OCI-LY1 (cell line): ENCODE data around the gene MKNK1.
A peak's percentile ranks its signal among the peaks of the same experiment; 100 is the strongest.
"Not testable (repeated sequence)": the region's sequence is repeated elsewhere in the genome, so short reads cannot be mapped to it uniquely, and the experiment has no call there.

Experiments used
- H2AFZ ChIP-seq: fragments of 200-600 bp; sonication (generic), shearing (Covaris generic); 2 replicates; pipeline ENCODE4 v1.6.0; 2014; ENCODE audit warnings: antibody characterized with exemption, mild to moderate bottlenecking, low read length
- H3F3A ChIP-seq: fragments of 200-600 bp; sonication (generic), shearing (Covaris generic); 2 replicates; pipeline ENCODE4 v1.6.0; 2014; ENCODE audit warnings: mild to moderate bottlenecking, antibody characterized with exemption, low read length, moderate library complexity; ENCODE audit not compliant: insufficient read depth
- H3K27ac ChIP-seq: fragments of 200-600 bp; sonication (generic); 2 replicates; pipeline ENCODE4 v1.5.1; 2014; ENCODE audit warnings: low read length, mixed run types, mild to moderate bottlenecking, low read depth; ENCODE audit not compliant: poor library complexity, severe bottlenecking
- H3K27me3 ChIP-seq: fragments of 200-600 bp; sonication (generic); 2 replicates; pipeline ENCODE4 v1.6.0; 2014; ENCODE audit warnings: antibody characterized with exemption, mild to moderate bottlenecking, low read length, moderate library complexity; ENCODE audit not compliant: insufficient read depth
- H3K36me3 ChIP-seq: fragments of 200-600 bp; sonication (generic); 2 replicates; pipeline ENCODE4 v1.6.1; 2014; ENCODE audit warnings: mild to moderate bottlenecking, antibody characterized with exemption, low read length, moderate library complexity, mixed read lengths; ENCODE audit not compliant: insufficient read depth
- H3K4me1 ChIP-seq: fragments of 200-600 bp; sonication (generic); 2 replicates; pipeline ENCODE4 v1.5.1; 2014; ENCODE audit warnings: mild to moderate bottlenecking, low read length, moderate library complexity; ENCODE audit not compliant: insufficient read depth, severe bottlenecking
- H3K4me2 ChIP-seq: fragments of 200-600 bp; sonication (generic), shearing (Covaris generic); 2 replicates; pipeline ENCODE4 v1.6.1; 2014; ENCODE audit warnings: low read length
- H3K4me3 ChIP-seq: fragments of 200-600 bp; sonication (generic); 2 replicates; pipeline ENCODE4 v1.5.1; 2014; ENCODE audit warnings: low read length, low read depth, mild to moderate bottlenecking, mixed read lengths; ENCODE audit not compliant: poor library complexity, severe bottlenecking
- H3K79me2 ChIP-seq: fragments of 200-600 bp; shearing (Covaris generic); 2 replicates; pipeline ENCODE4 v1.6.1; 2016; ENCODE audit warnings: mixed run types, low read length, mixed read lengths; ENCODE audit not compliant: insufficient read depth
- H3K9ac ChIP-seq: fragments of 200-600 bp; sonication (generic), shearing (Covaris generic); 2 replicates; pipeline ENCODE4 v1.6.1; 2014; ENCODE audit warnings: mild to moderate bottlenecking, low read length, mixed read lengths
- H3K9me2 ChIP-seq: fragments of 200-600 bp; sonication (generic), shearing (Covaris generic); 2 replicates; pipeline ENCODE4 v1.6.1; 2014; ENCODE audit warnings: low read depth, mild to moderate bottlenecking, low read length, mixed read lengths
- H3K9me3 ChIP-seq: fragments of 200-600 bp; shearing (Covaris generic); 2 replicates; pipeline ENCODE4 v1.6.1; 2014; ENCODE audit warnings: low read length, mixed read lengths
- H4K20me1 ChIP-seq: fragments of 200-600 bp; sonication (generic), shearing (Covaris generic); 2 replicates; pipeline ENCODE4 v1.6.0; 2016; ENCODE audit warnings: mild to moderate bottlenecking, low read length; ENCODE audit not compliant: insufficient read depth
- EZH2 ChIP-seq: fragments of 200-600 bp; sonication (generic), shearing (Covaris generic); IDR thresholded peaks from 2 replicates; pipeline ENCODE4 v1.8.0; 2017; ENCODE audit warnings: borderline replicate concordance, mixed run types, mild to moderate bottlenecking, antibody characterized with exemption, low read length, moderate library complexity, mixed read lengths
- TF ChIP-seq, protein P1 (sequence below): fragments of 200-600 bp; sonication (generic), shearing (Covaris generic); IDR thresholded peaks from 2 replicates; pipeline ENCODE4 v1.5.1; 2017; ENCODE audit warnings: mild to moderate bottlenecking, antibody characterized with exemption, low read length, moderate library complexity, mixed read lengths

Gene MKNK1

DNA sequence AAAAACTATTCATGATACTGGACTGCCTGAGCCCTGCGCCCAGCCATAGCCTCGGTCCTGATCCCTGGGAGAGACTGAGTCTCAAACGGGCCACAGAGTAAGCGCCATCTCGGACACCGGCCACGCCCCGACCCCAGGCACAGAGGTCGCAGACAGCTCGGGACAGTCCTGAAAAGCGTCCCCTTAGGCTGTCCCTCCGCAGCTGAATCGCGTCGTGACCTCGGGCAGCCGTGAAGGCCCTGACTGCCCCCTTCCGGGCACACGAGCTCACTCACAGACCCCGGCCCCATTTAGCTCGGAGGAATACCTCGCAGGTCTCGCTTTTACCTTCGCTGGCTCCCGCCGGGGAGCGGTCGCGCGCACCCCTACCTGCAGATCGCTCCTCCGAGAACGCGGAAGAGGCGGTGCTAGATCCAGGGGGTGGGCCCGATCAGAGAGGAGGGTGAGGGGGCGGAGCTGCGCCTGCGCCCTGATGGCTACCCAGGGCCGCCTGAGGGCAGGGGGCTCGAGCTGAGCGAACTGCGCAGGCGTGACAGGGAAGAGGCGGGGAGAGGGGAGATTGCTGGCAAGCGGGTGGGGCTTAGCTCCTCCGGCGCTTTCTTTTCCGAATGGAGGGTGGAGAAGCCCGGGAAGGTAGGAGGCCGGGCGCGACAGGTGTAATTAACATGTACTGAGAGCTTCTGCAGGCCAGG is at the start of gene MKNK1:
MKNK1 (minus strand) TSS at position 411 of the 692 bp plus-strand sequence. CDS start 20,941 bp downstream, outside the sequence.
- Histone ChIP-seq H4K20me1 (no peaks in the 10 kb centered on the region), H3K9ac (peak within 1 kb of the TSS; percentile 71), H3K9me3 (no peaks in the 10 kb centered on the region), H3K27me3 (no peaks in the 10 kb centered on the region), H3K4me1 (peaks cover 17% of the 10 kb centered on the region), H3F3A (no peaks in the 10 kb centered on the region), H3K4me3 (peak within 1 kb of the TSS; percentile 76), H3K9me2 (no peaks in the 10 kb centered on the region), H2AFZ (no peak within 1 kb of the TSS), H3K36me3 (no peaks in the 10 kb centered on the region), H3K27ac (no peak within 1 kb of the TSS), H3K79me2 (no peaks in the 10 kb centered on the region), H3K4me2 (peak within 1 kb of the TSS; percentile 81)
- TF ChIP-seq, protein P1, sequence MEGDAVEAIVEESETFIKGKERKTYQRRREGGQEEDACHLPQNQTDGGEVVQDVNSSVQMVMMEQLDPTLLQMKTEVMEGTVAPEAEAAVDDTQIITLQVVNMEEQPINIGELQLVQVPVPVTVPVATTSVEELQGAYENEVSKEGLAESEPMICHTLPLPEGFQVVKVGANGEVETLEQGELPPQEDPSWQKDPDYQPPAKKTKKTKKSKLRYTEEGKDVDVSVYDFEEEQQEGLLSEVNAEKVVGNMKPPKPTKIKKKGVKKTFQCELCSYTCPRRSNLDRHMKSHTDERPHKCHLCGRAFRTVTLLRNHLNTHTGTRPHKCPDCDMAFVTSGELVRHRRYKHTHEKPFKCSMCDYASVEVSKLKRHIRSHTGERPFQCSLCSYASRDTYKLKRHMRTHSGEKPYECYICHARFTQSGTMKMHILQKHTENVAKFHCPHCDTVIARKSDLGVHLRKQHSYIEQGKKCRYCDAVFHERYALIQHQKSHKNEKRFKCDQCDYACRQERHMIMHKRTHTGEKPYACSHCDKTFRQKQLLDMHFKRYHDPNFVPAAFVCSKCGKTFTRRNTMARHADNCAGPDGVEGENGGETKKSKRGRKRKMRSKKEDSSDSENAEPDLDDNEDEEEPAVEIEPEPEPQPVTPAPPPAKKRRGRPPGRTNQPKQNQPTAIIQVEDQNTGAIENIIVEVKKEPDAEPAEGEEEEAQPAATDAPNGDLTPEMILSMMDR, result peak; percentile 10; the same call in 1 of the 2 replicates
- TF ChIP-seq EZH2, result no peak

DNA sequence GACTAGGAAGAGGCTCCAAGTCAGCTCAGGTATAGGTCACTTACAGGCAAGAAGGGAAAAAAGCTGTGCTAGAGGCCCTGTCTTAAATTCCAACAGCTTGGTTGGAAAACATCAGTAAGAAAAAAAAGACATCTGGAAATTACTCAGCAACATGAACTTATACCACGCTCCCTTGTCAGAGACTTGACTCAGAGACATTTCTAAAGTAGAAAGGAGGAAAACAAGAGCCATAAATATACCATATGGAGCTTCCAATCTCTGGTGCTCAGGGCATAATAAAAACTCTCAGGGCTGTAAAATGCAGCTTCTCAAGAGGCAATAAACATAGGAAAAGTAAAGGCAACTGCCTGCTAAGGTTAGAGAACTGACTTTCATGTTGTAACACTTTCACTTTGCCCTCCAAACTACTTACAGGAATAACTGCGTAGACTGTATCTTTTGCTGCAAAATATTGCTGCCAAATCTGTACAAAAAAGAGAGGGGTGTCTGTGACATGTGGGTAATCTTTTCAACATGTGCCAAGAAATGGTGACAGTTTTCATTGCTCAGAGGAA is 49.4 kb upstream of the MKNK1 start:
- Histone ChIP-seq H3K36me3 (peaks cover 58% of the 10 kb centered on the region), H3K4me3 (no peak overlapping the region)

DNA sequence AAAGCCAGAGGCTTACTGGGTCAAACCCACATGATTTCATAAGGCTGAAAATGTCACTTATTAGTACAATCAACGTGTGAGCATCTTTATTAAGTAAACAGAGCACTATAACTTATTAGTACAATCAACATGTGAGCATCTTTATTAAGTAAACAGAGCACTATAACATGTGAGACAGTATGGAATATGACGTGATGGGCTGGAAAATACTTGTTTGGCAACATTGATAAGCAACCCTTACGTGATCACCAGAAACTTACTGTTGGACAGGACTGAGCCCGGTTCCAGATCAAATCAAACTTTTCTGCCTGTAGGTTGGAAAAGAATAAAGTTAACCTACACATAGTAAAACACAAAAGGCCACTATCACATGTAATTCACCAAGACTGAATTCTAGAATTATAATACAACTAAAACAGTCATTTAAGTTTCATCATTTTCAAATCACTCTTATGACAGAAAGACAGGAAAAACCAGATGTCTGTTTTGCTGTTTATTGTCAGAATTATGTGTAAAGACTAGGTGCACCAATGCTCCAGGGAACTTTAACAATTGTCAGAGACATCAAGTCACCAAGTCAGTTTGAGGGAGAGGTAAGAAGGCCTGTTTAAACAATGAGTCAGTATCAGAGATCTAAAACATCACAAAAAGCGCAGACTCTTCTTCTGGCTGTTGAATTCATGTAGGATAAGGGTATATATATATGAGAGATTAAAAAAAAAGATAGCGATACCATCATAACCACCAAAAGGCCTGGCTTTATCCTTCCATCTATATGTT is 48.4 kb upstream of the MKNK1 start:
- H3K9ac ChIP-seq, result no peak overlapping the region
- TF ChIP-seq EZH2, result no peak
- TF ChIP-seq, protein P1, result no peak
- no peak overlapping the region for H3K27ac ChIP-seq
- H3K79me2 ChIP-seq, result no peaks in the 10 kb centered on the region
- no peaks in the 10 kb centered on the region for H3K9me2 ChIP-seq
- no peaks in the 10 kb centered on the region for H4K20me1 ChIP-seq
- no peaks in the 10 kb centered on the region for H3K4me1 ChIP-seq
- no peak overlapping the region for H3K4me3 ChIP-seq
- H3K27me3 ChIP-seq, result no peaks in the 10 kb centered on the region
- peaks cover 52% of the 10 kb centered on the region for H3K36me3 ChIP-seq
- no peak overlapping the region for H2AFZ ChIP-seq
- H3K4me2 ChIP-seq, result no peak overlapping the region
- H3K9me3 ChIP-seq, result peaks cover 9% of the 10 kb centered on the region; the same call in 1 of the 2 replicates
- no peaks in the 10 kb centered on the region for H3F3A ChIP-seq

More for the DNA sequence above, 49.4 kb upstream of the MKNK1 start:
- H4K20me1 ChIP-seq, result no peaks in the 10 kb centered on the region
- no peak overlapping the region for H3K9ac ChIP-seq
- H3K4me2 ChIP-seq, result no peak overlapping the region
- peaks cover 9% of the 10 kb centered on the region; the same call in 1 of the 2 replicates for H3K9me3 ChIP-seq
- no peaks in the 10 kb centered on the region for H3K27me3 ChIP-seq
- TF ChIP-seq, protein P1, result no peak
- TF ChIP-seq EZH2, result no peak
- no peaks in the 10 kb centered on the region for H3F3A ChIP-seq
- H2AFZ ChIP-seq, result no peak overlapping the region
- no peaks in the 10 kb centered on the region for H3K4me1 ChIP-seq
- H3K27ac ChIP-seq, result no peak overlapping the region
- H3K9me2 ChIP-seq, result no peaks in the 10 kb centered on the region
- H3K79me2 ChIP-seq, result no peaks in the 10 kb centered on the region

DNA sequence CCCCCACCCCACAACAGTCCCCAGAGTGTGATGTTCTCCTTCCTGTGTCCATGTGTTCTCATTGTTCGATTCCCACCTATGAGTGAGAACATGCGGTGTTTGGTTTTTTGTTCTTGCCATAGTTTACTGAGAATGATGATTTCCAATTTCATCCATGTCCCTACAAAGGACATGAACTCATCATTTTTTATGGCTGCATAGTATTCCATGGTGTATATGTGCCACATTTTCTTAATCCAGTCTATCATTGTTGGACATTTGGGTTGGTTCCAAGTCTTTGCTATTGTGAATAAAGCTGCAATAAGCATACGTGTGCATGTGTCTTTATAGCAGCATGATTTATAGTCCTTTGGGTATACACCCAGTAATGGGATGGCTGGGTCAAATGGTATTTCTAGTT is 47.1 kb upstream of the MKNK1 start:
- H3K4me2 ChIP-seq, H3K4me1 ChIP-seq: not testable (repeated sequence)

More for the DNA sequence above, 47.1 kb upstream of the MKNK1 start:
- H3F3A ChIP-seq, H3K9ac ChIP-seq, H2AFZ ChIP-seq, H3K9me2 ChIP-seq, H4K20me1 ChIP-seq, H3K9me3 ChIP-seq, H3K27me3 ChIP-seq, H3K4me3 ChIP-seq, H3K79me2 ChIP-seq, H3K27ac ChIP-seq: not testable (repeated sequence)
- H3K36me3 ChIP-seq, result peaks cover 43% of the 10 kb centered on the region
